Measurements from ENCODE around the gene PLXDC1.

PLXDC1 gene

DNA sequence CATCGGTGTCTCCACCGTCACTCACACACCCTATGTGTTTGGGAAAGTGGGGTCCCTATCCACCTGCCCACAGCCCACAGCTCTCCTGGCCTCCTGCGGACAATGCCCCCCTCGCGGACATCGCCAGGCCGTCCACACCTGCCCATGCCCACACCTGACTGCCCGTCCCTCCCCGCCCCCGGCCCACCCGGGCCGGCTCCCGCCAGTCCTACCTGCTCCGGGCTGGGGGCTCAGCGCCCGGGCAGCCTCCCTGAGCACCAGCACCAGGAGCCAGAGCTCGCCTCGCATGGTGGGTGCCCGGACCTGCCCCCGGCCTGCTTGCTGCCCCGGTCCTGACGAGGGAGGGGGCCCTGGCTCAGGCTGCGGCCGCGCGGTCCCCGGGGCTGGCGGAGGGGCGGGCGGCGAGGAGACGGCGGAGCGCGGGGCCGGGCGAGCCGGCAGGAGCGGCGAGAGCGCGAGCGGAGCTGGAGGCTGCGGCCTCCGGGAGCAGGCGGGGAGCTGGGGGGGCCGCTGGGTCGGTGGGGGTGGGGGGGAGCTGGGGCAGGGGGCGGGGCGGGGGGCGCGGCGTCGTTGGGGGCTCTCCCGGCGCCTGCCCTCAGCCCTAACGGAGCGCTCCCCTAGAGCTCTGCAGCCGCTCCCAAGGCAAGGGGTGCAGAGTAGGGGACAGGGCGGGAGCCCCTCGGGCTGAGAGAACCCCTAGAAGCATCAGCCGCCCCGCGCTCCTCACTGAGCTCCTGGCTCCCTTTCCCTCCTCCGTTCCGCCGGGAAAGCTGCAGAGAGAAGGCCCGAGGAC lies at the start of gene PLXDC1:
TSS of gene PLXDC1 (minus strand) at position 488 of the 793 bp plus-strand sequence. CDS start at position 288, 200 bp downstream.
- DNase-seq (ENCODE audit: low spot score), result no peak

GRCh38 chr17:39200957-39201510 lies 49.6 kb upstream of the PLXDC1 start:
- no peak for DNase-seq (ENCODE audit: low spot score)

DNA sequence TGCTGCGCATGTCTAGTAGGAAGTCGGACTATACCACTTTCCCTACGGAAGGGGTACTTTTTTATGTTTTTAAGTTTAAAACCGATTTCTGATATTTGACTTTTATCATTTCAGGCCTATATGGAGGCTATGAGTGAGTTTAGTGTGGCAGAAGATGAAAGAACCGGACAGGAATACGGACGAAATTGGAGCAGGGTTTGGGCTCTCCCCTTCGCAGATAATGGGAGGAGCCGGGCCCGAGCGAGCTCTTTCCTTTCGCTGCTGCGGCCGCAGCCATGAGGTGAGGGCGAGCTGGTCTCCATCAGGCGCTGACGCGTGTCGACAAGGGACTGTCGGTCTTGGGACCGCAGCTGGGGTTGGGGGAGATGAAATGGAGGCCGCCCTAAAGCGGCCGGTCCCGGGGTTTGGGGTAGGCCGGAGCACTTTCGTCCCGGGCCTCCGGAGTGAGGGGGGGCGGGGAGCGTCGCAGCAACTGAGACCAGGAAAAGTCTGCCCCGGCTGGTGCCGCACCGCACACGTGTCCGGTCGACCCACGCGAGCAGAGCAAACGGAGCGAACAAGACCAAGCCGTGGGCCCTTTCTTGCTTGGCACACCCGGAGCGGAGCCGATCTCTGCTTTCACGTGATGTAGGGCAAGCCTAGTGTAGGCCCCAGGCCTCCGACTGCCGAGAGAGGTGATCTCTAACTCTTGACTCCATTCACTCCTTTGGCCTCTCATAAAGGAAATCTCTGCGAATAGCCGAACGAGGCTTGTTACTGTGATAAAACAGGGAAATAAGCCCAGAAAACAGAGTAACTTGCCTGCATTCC lies 48.8 kb upstream of the PLXDC1 start, which contains the start of gene RPL19:
TSS of gene RPL19 (plus strand) at position 214 of the 810 bp plus-strand sequence. CDS start at position 276, 62 bp downstream.
- peak; percentile 91 for DNase-seq (ENCODE audit: low spot score)

DNA sequence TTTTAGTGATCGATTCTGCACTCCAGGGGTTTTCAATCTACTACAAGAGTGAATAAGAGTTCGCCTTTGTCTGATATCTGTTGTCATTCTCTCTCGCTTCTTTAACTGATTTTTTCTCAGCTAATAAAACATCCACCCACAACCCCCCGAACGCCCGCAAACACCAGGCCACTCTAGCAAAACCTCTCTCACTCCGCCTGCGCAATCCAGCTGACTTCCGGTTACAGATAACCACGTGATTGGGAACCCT lies 48.3 kb upstream of the PLXDC1 start:
- peak; percentile 98 for DNase-seq (ENCODE audit: low spot score)

- DNase-seq (ENCODE audit: low spot score), result no peak
Measured at GRCh38 chr17:39198186-39198566, 46.7 kb upstream of the PLXDC1 start.

DNA sequence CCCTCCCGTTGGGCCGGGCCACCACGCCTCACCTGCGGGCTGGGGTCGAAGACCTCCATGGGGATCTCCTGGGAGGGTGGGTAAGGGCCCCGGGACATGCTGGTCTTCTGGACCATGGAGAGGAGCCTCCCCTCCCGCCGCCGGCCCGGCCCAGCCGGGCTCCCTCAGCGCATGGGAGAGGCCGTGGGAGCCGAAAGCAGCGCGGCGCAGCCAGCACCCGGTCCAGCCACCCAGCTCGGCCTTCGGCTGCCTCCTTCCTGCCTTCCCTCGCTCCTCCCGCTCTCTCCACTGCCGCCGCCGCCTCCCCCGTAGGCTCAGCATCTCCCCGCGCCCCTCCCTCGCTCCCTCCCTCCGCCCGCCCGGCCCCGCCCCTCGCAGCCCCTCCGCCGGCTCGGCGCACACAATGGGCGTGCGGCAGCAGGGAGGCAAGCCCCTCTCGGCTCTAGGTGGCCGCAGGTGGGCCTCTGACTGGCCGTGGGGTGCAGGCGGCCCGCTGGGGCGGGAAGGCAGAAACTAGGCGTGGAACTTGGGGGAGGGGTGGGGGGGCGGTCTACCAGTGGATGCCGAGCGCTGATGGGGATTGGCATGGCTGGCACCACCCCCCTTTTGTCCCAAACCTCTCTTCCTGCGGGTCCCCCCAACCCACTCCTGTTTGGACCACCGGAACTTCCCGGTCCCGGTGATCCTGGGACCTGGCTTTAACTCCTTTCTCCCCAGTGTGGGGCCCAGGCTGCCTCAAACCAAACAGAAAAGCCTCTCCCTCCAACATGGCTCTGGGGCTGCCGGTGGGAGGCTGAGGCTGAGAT lies 46.1 kb upstream of the PLXDC1 start, which contains the start of gene CACNB1:
TSS of gene CACNB1 (minus strand) at position 290 of the 806 bp plus-strand sequence. CDS start at position 116, 174 bp downstream.
- peak; percentile 94 for DNase-seq (ENCODE audit: low spot score)

DNA sequence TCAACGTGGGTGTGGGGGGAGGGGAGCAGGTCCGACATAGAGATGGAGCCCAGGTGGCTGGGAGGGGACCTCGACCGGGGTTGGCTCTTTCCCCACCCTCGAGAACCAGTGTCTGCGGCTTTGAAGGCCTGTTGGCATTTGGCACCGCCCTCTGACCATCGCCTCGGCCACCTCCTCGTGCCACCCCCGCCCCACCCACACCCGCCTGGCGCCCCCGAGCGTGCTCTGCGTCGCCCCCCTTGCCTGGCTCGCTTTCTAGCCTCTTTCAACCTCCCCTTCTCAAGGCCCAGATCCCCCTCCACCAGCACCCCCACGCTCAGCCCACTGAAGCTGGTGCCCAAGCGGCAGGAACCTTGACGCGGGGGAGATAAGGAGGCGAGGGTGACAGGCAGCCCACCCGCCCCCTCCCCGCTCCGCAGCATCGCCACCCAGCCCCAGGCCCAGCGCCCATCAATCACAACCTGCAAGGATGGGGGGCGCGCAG lies 45.4 kb upstream of the PLXDC1 start:
- DNase-seq (ENCODE audit: low spot score), result peak; percentile 71

DNA sequence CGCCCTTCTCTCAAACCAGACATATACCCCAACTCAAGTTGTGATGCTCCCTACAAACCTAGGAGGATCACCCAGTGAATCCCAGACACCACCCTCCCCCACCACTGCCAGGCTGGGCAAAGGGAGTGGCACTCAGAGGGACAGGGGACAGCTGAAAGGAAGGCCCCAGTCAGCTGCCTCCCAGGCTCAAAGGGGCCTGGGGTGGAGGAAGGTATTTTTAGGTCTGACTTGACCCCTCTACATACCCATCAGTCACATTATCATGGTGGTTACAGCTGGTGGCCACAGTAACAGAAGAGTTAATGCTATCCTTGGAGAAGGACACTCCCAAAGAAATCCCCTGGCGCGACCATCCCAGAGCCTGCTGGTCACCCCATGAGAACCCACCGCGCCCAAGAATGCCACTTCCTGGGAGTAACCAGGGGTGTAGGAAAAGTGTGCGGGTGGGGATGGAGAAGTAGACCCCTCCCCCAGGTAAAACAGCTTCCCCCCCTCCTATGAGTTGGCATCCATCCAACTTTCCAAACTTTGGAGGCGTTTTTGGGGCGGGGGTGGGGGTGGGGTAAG lies 44.9 kb upstream of the PLXDC1 start:
- peak; percentile 55 for DNase-seq (ENCODE audit: low spot score)

DNA sequence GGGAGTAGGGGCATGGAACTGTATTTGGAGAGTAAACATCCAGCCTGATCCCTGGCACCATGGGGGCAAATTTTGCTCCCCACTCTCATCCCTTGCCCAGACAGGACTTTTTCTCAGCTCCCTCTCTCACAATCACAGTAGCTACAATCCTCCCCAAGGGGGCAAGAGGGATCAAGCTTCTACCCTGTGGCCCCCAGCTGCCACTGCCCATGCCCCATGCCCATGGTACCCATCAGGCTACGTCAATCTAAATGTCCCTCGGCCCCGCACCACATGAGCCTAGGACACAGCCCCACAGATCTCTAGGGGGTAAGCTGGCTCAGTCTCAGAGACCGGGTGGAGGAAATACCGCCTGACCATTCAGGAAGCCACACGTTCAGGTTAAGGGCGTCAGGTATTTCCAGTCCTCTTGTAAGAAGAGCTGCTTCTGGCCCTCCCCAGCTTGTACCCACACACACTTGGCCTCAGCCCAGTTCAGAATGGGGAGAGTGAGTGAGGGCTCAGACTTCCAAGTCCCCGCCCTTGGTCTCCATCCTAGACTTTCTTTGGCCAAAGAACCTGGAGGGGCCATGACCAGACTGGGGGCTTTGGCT lies 44.2 kb upstream of the PLXDC1 start:
- DNase-seq (ENCODE audit: low spot score), result no peak

- DNase-seq (ENCODE audit: low spot score), result no peak
Measured at GRCh38 chr17:39194985-39195524, 43.6 kb upstream of the PLXDC1 start.

- peak; percentile 95 for DNase-seq (ENCODE audit: low spot score)
Measured at GRCh38 chr17:39194089-39194984, 42.9 kb upstream of the PLXDC1 start.

DNA sequence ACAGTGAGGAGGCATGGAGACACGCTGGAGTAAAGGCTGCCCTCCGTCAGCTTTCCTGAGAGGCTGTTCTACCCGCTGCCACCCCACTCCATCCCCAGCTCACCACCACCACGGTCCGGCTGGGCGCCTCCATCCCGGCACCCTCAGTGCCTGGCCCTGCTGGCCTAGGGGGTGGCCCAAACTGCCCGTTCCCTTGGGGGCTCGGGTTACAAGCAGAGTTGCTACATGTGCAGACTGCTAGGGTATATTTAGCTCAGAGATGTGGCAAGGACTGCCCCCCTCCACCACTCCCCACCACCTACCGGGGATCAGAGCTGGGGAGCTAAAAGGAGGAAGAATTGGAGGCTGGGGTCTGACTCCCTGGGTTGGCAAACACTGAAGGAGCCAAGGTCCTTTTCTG lies 41.9 kb upstream of the PLXDC1 start:
- DNase-seq (ENCODE audit: low spot score), result no peak

- DNase-seq (ENCODE audit: low spot score), result no peak
Measured at GRCh38 chr17:39192901-39193300, 41.5 kb upstream of the PLXDC1 start.

DNA sequence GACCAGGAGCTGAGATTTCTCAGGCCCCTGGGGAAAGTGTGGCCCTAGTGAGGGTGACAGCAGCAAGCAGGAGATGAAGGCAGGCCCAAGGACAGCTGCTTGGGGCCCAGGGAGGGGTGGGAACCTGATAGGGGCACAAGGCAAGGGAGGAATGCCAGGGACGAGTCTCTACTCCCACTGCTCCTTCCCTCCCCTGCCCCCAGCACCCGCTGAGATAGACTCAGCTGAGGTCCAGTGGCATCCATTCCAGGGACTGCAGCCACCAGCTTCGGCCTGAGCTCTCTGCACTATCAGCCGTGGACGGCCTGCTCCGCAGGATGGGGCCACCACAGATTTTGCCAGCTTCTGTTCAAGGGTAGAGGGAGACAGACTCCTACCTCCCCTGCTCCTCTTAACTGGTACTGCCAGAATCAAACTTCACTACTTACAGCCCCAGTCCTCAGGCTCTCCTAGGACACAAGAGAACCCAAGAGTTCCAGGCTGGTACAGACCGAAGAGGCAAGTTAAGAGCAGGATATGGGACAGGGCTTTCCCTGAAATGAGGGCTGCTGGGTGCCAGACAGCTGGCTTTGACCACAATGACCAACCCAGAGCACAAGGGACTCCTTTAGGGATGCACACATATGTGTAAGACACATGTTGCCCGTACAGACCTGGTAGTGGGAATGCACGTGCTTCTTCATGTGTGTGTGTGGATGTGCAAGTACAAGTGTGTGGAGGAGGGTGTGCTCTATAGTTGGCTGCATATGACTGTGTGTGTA lies 40.5 kb upstream of the PLXDC1 start:
- no peak for DNase-seq (ENCODE audit: low spot score)

DNA sequence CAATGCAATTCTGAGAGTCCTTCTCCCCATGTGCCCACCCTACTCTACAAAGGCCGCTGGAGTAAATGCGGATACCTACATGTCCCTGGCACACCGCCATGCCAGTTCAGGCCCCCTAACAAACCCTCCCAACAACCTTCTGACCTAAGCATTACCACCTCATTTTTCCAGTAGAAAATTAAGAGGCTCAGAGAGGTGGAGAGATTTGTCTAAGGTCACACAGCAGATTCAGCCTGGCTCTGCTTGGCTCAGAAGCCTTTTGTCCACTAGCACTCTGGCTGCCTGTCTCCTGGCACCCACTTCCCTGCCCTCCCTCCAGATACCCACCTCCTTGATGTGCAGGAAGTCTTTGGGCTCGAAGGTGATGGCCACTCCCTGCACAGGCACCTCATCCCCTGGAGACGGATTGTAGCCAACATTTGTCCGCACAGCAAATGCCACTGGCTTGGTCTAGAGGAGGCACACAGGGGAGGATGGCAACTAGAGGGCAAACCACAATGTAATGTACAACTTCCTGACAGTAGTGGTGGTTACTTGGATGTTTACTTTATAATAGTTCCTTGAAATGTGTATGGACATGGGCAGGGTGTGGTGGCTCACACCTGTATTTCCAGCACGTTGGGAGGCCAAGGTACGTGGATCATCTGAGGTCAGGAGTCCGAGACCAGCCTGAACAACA lies 35.9 kb upstream of the PLXDC1 start:
- no peak for DNase-seq (ENCODE audit: low spot score)

- DNase-seq (ENCODE audit: low spot score), result no peak
Measured at GRCh38 chr17:39186481-39187002, 35.1 kb upstream of the PLXDC1 start.

GRCh38 chr17:39183720-39184119 lies 32.3 kb upstream of the PLXDC1 start:
- no peak for DNase-seq (ENCODE audit: low spot score)

DNA sequence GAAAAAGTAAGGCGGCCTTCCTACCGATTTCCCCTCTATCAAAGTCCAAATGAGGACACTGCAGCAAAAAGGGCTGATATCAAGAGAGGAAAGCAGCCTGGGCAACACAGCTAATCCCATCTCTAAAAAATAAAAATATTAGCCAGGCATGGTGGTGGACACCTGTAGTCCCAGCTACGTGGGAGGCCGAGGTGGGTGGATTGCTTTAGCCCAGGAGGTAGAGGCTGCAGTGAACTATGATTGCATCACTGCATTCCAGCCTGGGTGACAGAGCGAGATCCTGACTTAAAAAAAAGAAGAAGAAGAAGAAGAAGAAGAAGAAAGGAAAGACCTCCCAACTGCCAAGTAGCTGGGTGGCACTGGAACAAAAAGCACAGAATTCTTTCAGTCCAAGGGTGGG lies 31.6 kb upstream of the PLXDC1 start:
- DNase-seq (ENCODE audit: low spot score), result no peak
